GM23338 (cell line): ENCODE data around the gene PRTFDC1. TPM values are rescaled to one million over a fixed set of nuclear protein-coding genes. Genes with fewer than 3 reads are reported as not detected.
"Not testable (repeated sequence)": the region's sequence is repeated elsewhere in the genome, so short reads cannot be mapped to it uniquely, and the experiment has no call there.

Experiments
- ATAC-seq: fragments of 200-7000 bp; cut with Tn5 transposase; 3 replicates; pipeline ENCODE4 v1.9.1; 2020
- DNase-seq: peaks from one replicate; pipeline ENCODE4 v3.0.0-alpha.2; 2015; ENCODE audit warnings: low spot score
- H2AFZ ChIP-seq: fragments of 200-600 bp; sonication (generic); 2 replicates; pipeline ENCODE4 v1.8.0; 2016; ENCODE audit warnings: antibody characterized with exemption, mild to moderate bottlenecking, moderate library complexity
- H3F3A ChIP-seq: fragments of 200-600 bp; sonication (generic); replicated peaks from 2 replicates; pipeline ENCODE4 v1.8.0; 2017; ENCODE audit warnings: antibody characterized with exemption, mixed run types, low read depth
- H3K27ac ChIP-seq: fragments of 200-600 bp; sonication (generic); 2 replicates; pipeline ENCODE4 v1.6.1; 2016; ENCODE audit warnings: low read depth
- H3K27me3 ChIP-seq: fragments of 200-600 bp; sonication (generic); 2 replicates; pipeline ENCODE4 v1.8.0; 2016; ENCODE audit warnings: mild to moderate bottlenecking, mixed run types, moderate library complexity; ENCODE audit not compliant: insufficient read depth
- H3K36me3 ChIP-seq: fragments of 200-600 bp; sonication (generic); 2 replicates; pipeline ENCODE4 v1.8.0; 2016; ENCODE audit warnings: mild to moderate bottlenecking; ENCODE audit not compliant: insufficient read depth
- H3K4me1 ChIP-seq: fragments of 200-600 bp; sonication (generic); 2 replicates; pipeline ENCODE4 v1.8.0; 2016; ENCODE audit warnings: mild to moderate bottlenecking, moderate library complexity; ENCODE audit not compliant: insufficient read depth
- H3K4me2 ChIP-seq: fragments of 200-600 bp; sonication (generic); 2 replicates; pipeline ENCODE4 v1.7.1; 2017; ENCODE audit warnings: mixed run types
- H3K4me3 ChIP-seq: fragments of 200-600 bp; sonication (generic); 2 replicates; pipeline ENCODE4 v1.6.1; 2016; ENCODE audit warnings: mixed run types
- H3K79me2 ChIP-seq: fragments of 200-600 bp; sonication (generic); replicated peaks from 2 replicates; pipeline ENCODE4 v1.8.0; 2017; ENCODE audit warnings: mild to moderate bottlenecking; ENCODE audit not compliant: insufficient read depth
- H3K9me2 ChIP-seq: fragments of 200-600 bp; sonication (generic); 2 replicates; pipeline ENCODE4 v1.8.0; 2017; ENCODE audit not compliant: insufficient read depth
- H4K20me1 ChIP-seq: fragments of 200-600 bp; sonication (generic); replicated peaks from 2 replicates; pipeline ENCODE4 v1.8.0; 2017; ENCODE audit warnings: mild to moderate bottlenecking; ENCODE audit not compliant: insufficient read depth
- H3K27ac Mint-ChIP-seq: 2 replicates; pipeline ENCODE4 v1.8.0; 2020; ENCODE audit warnings: inconsistent platforms, mild to moderate bottlenecking, moderate library complexity, mixed read lengths
- H3K27me3 Mint-ChIP-seq: 3 replicates; pipeline ENCODE4 v1.8.0; 2022; ENCODE audit warnings: low read depth, mild to moderate bottlenecking, moderate library complexity, mixed read lengths, inconsistent platforms; ENCODE audit not compliant: insufficient read depth, poor library complexity
- H3K36me3 Mint-ChIP-seq: 3 replicates; pipeline ENCODE4 v1.8.0; 2021; ENCODE audit warnings: low read depth, mild to moderate bottlenecking, inconsistent platforms, moderate library complexity, mixed read lengths
- H3K4me1 Mint-ChIP-seq: 3 replicates; pipeline ENCODE4 v1.8.0; 2020; ENCODE audit warnings: mild to moderate bottlenecking, inconsistent platforms, mixed read lengths
- H3K4me3 Mint-ChIP-seq: 3 replicates; pipeline ENCODE4 v1.8.0; 2021; ENCODE audit warnings: moderate library complexity, mild to moderate bottlenecking, inconsistent platforms, mixed read lengths
- H3K9me3 Mint-ChIP-seq: 3 replicates; pipeline ENCODE4 v1.8.0; 2020; ENCODE audit warnings: moderate library complexity, mild to moderate bottlenecking, inconsistent platforms, mixed read lengths
- CREB1 ChIP-seq: fragments of 250-450 bp; sonication (Bioruptor Pico); IDR thresholded peaks from 2 replicates; pipeline ENCODE4 v1.5.0; 2020; ENCODE audit warnings: low read depth, mild to moderate bottlenecking, moderate library complexity
- ETS1 ChIP-seq: IDR thresholded peaks from 2 replicates; pipeline ENCODE4 v1.6.1; 2016; ENCODE audit warnings: antibody characterized with exemption
- EZH2 ChIP-seq: fragments of 200-600 bp; sonication (generic); IDR thresholded peaks from one replicate; pipeline ENCODE4 v1.8.0; 2017; ENCODE audit warnings: antibody characterized with exemption, mild to moderate bottlenecking, low read depth; ENCODE audit not compliant: unreplicated experiment
- EZH2phosphoT487 ChIP-seq: fragments of 200-600 bp; sonication (generic); IDR thresholded peaks from one replicate; pipeline ENCODE4 v1.8.1; 2018; ENCODE audit warnings: antibody characterized with exemption; ENCODE audit not compliant: unreplicated experiment
- JUNB ChIP-seq: IDR thresholded peaks from one replicate; pipeline ENCODE4 v1.6.1; 2016; ENCODE audit warnings: antibody characterized with exemption; ENCODE audit not compliant: unreplicated experiment
- POLR2AphosphoS5 ChIP-seq: IDR thresholded peaks from 2 replicates; pipeline ENCODE4 v1.6.1; 2016; ENCODE audit warnings: antibody characterized with exemption, low read depth
- STAT1 ChIP-seq: IDR thresholded peaks from one replicate; pipeline ENCODE4 v1.6.1; 2016; ENCODE audit warnings: antibody characterized with exemption; ENCODE audit not compliant: unreplicated experiment
- ZNF331 ChIP-seq: fragments of 250-450 bp; sonication (Bioruptor Pico); IDR thresholded peaks from 2 replicates; pipeline ENCODE4 v1.5.0; 2020; ENCODE audit warnings: low read depth, mild to moderate bottlenecking, moderate library complexity
- polyA plus RNA-seq: library from polyadenylated mRNA; unstranded; fragments of >200 nt; fragmentation: Nextera tagmentation; extraction: Ambion mirVana; gene quantifications from 2 replicates; pipeline ENCODE4 v1.2.1, GENCODE V29; 2016
- total RNA-seq: library from RNA; depleted of rRNA; stranded (reverse); fragments of >200 nt; shearing (Covaris generic); gene quantifications from 2 replicates; pipeline ENCODE4 v1.2.3, GENCODE V29; 2014
- TF ChIP-seq, protein P1 (sequence below), 2 experiments: fragments of 200-600 bp in 1 of 2; sonication (generic) in 1 of 2; conservative IDR thresholded peaks; 2 replicates each; pipeline versions ENCODE4 v1.5.1 to v1.6.1; 2016 to 2017; ENCODE audit warnings: antibody characterized with exemption in 2 of 2, low read depth in 2 of 2, mild to moderate bottlenecking in 2 of 2, moderate library complexity in 1 of 2

Gene PRTFDC1
- total and polyA plus RNA-seq, 2 experiments from 2014 or later = 7.9 to 9.1 TPM

DNA sequence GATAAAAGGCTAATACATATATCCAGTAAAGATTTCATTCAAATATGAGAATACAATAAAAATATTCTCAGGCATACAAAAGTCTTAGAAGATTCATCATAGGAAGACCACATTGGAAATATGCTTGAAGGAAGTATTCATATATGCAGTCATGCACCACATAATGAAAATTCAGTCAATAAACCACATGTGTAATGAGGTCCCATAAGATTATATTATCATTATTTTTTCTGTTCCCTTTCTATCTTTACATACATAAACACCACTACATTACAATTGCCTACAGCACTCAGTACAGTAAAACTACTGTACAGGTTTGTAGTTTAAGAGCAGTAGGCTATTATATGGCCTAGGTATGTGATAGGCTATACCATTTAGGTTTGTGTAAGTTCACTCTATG lies 111.6 kb downstream of the PRTFDC1 start:
- no peaks in the 10 kb centered on the region for H3K27me3 Mint-ChIP-seq
- no peak overlapping the region for H3K4me3 ChIP-seq
- no peak overlapping the region for H3K27ac Mint-ChIP-seq
- no peak overlapping the region for H3K4me2 ChIP-seq
- H3K4me1 Mint-ChIP-seq = no peaks in the 10 kb centered on the region
- no peak overlapping the region for H2AFZ ChIP-seq
- H3K27ac ChIP-seq = no peak overlapping the region
- H3F3A ChIP-seq = no peaks in the 10 kb centered on the region
- H3K27me3 ChIP-seq = no peaks in the 10 kb centered on the region
- H3K36me3 Mint-ChIP-seq = no peaks in the 10 kb centered on the region
- no peaks in the 10 kb centered on the region for H3K79me2 ChIP-seq
- no peak overlapping the region for H3K4me3 Mint-ChIP-seq
- no peaks in the 10 kb centered on the region for H3K36me3 ChIP-seq
- no peak for DNase-seq
- H4K20me1 ChIP-seq = no peaks in the 10 kb centered on the region
- no peak for ATAC-seq
- TF ChIP-seq ETS1 = no peak
- TF ChIP-seq, protein P1, sequence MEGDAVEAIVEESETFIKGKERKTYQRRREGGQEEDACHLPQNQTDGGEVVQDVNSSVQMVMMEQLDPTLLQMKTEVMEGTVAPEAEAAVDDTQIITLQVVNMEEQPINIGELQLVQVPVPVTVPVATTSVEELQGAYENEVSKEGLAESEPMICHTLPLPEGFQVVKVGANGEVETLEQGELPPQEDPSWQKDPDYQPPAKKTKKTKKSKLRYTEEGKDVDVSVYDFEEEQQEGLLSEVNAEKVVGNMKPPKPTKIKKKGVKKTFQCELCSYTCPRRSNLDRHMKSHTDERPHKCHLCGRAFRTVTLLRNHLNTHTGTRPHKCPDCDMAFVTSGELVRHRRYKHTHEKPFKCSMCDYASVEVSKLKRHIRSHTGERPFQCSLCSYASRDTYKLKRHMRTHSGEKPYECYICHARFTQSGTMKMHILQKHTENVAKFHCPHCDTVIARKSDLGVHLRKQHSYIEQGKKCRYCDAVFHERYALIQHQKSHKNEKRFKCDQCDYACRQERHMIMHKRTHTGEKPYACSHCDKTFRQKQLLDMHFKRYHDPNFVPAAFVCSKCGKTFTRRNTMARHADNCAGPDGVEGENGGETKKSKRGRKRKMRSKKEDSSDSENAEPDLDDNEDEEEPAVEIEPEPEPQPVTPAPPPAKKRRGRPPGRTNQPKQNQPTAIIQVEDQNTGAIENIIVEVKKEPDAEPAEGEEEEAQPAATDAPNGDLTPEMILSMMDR (conservative IDR thresholded peaks at IDR 0.05; ENCODE audit: low read depth in 2 of 2) = no peak
- no peak for TF ChIP-seq JUNB
- no peak for TF ChIP-seq ZNF331
- no peak for TF ChIP-seq EZH2phosphoT487
- TF ChIP-seq EZH2 = no peak
- no peak for TF ChIP-seq CREB1
- no peaks in the 10 kb centered on the region; the same call in 2 of the 3 replicates for H3K9me3 Mint-ChIP-seq
- H3K9me2 ChIP-seq = no peaks in the 10 kb centered on the region; the same call in 1 of the 2 replicates
- no peaks in the 10 kb centered on the region for H3K4me1 ChIP-seq

GRCh38 chr10:24837781-24838180 lies 114.6 kb downstream of the PRTFDC1 start:
- not testable (repeated sequence) for H3K4me3 ChIP-seq, H3K4me1 Mint-ChIP-seq, DNase-seq, H2AFZ ChIP-seq, H3K27ac ChIP-seq, H3K4me1 ChIP-seq, H3K27ac Mint-ChIP-seq, H3K27me3 Mint-ChIP-seq, H3F3A ChIP-seq, H3K4me2 ChIP-seq, H4K20me1 ChIP-seq, H3K27me3 ChIP-seq, H3K36me3 ChIP-seq, H3K4me3 Mint-ChIP-seq, H3K9me3 Mint-ChIP-seq, H3K36me3 Mint-ChIP-seq, ATAC-seq, H3K79me2 ChIP-seq, H3K9me2 ChIP-seq

DNA sequence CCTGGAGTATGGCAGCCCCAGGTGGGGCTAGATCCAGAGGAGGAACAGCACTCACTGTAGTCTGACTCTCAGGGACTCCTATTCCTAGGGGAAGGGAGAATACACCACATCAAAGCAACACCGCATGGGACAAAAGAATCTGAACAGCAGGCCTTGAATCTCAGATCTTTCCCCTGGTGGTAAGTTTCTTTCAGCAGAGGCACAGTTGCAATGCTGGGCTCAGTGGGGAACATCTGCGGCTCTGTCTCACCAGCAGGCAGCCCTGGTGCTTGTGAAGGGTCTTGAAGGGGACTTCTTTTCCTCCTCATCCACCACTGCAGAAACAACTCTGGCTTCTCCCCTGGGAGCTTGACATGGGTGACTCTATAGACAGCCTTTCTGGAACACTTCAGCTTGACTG lies 117.5 kb downstream of the PRTFDC1 start:
- Histone ChIP-seq H3K27ac (no peak overlapping the region), H2AFZ (no peak overlapping the region), H3K9me2 (no peaks in the 10 kb centered on the region), H3K27me3 (no peaks in the 10 kb centered on the region), H3K36me3 (no peaks in the 10 kb centered on the region), H3K4me3 (no peak overlapping the region), H3K4me1 (no peaks in the 10 kb centered on the region), H4K20me1 (no peaks in the 10 kb centered on the region), H3K4me2 (no peak overlapping the region), H3F3A (no peaks in the 10 kb centered on the region), H3K79me2 (no peaks in the 10 kb centered on the region)
- Mint-ChIP-seq H3K27me3 (peaks cover 2% of the 10 kb centered on the region), H3K4me3 (no peak overlapping the region), H3K36me3 (no peaks in the 10 kb centered on the region), H3K4me1 (no peaks in the 10 kb centered on the region), H3K9me3 (no peaks in the 10 kb centered on the region; the same call in 2 of the 3 replicates), H3K27ac (no peak overlapping the region)
- DNase-seq (no peak), ATAC-seq (peak; percentile 55)
- TF ChIP-seq ZNF331 = no peak
- no peak for TF ChIP-seq STAT1
- TF ChIP-seq POLR2AphosphoS5 = no peak
- no peak for TF ChIP-seq ETS1
